Subcutaneous abdominal adipose tissue (tissue), 5 donors: Measurements from ENCODE around the gene SIRT3.

ENCODE experiments used
- H3K27ac ChIP-seq: one replicate; pipeline ENCODE4 v1.7.0; 2013; ENCODE audit warnings: low read depth, mild to moderate bottlenecking, inconsistent platforms, low read length, moderate library complexity
- H3K27me3 ChIP-seq, 5 donors: one replicate each; pipeline ENCODE4 v1.7.0; 2013; ENCODE audit warnings: low read length in 5 of 5, inconsistent platforms in 1 of 5; ENCODE audit not compliant: control insufficient read depth in 5 of 5, insufficient read depth in 4 of 5
- H3K36me3 ChIP-seq, 5 donors: one replicate each; pipeline ENCODE4 v1.7.0; 2013; ENCODE audit warnings: low read length in 5 of 5; ENCODE audit not compliant: control insufficient read depth in 5 of 5, insufficient read depth in 5 of 5
- H3K4me1 ChIP-seq, 5 donors: one replicate each; pipeline ENCODE4 v1.7.0; 2013; ENCODE audit warnings: low read length in 5 of 5, mild to moderate bottlenecking in 3 of 5, moderate library complexity in 1 of 5; ENCODE audit not compliant: control insufficient read depth in 5 of 5, insufficient read depth in 5 of 5
- H3K4me3 ChIP-seq, 5 donors: one replicate each; pipeline ENCODE4 v1.7.0; 2013; ENCODE audit warnings: low read length in 5 of 5, low read depth in 1 of 5
- H3K9ac ChIP-seq, 5 donors: one replicate each; pipeline ENCODE4 v1.7.0; 2013; ENCODE audit warnings: low read length in 5 of 5, mild to moderate bottlenecking in 4 of 5, moderate library complexity in 3 of 5
- H3K9me3 ChIP-seq, 5 donors: one replicate each; pipeline ENCODE4 v1.7.0; 2013; ENCODE audit warnings: low read length in 5 of 5; ENCODE audit not compliant: control insufficient read depth in 5 of 5
- donor health status: healthy.
- donor health status: healthy.
- donor health status: healthy.
- donor health status: healthy.
- donor health status: healthy.

SIRT3 gene

GRCh38 chr11:256952-257737 is 21.0 kb upstream of the SIRT3 start:
- Histone ChIP-seq H3K4me3 (no peak overlapping the region), H3K36me3 (peaks cover 0 to 19% (median 18%) of the 10 kb centered on the region in 5 donors), H3K4me1 (no peaks in the 10 kb centered on the region), H3K9me3 (no peaks in the 10 kb centered on the region), H3K27me3 (peaks cover 0 to 7% (median 0%) of the 10 kb centered on the region in 5 donors), H3K27ac (no peak overlapping the region), H3K9ac (no peak overlapping the region)

DNA sequence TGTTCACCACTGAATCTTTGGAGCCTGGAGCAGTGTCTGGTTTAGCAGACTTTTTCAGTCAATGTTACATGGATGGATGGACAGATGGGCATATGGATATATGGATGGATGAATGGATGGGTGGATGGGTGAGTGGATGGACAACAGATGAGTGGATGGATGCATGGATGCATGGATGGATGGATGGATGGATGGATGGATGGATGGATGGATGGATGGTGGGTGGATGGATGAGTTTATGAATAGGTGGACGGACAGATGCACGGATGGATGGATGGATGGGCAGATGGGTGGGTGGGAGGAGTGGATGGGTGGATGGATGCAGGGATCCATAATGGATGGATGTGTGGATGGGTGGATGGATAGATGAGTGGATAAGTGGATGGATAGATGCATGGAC is 19.7 kb upstream of the SIRT3 start:
- Histone ChIP-seq H3K27me3 (peaks cover 0 to 7% (median 0%) of the 10 kb centered on the region in 5 donors), H3K9me3 (no peaks in the 10 kb centered on the region), H3K4me1 (no peaks in the 10 kb centered on the region), H3K36me3 (peaks cover 0 to 31% (median 31%) of the 10 kb centered on the region in 5 donors), H3K27ac (no peak overlapping the region), H3K9ac (no peak overlapping the region), H3K4me3 (no peak overlapping the region)

GRCh38 chr11:255176-255575 is 19.0 kb upstream of the SIRT3 start:
- no peak overlapping the region for H3K9ac ChIP-seq
- H3K4me1 ChIP-seq = no peaks in the 10 kb centered on the region
- peaks cover 3 to 38% (median 37%) of the 10 kb centered on the region in 5 donors for H3K36me3 ChIP-seq
- H3K9me3 ChIP-seq = no peaks in the 10 kb centered on the region
- H3K4me3 ChIP-seq = no peak overlapping the region
- H3K27ac ChIP-seq = no peak overlapping the region
- peaks cover 0 to 7% (median 0%) of the 10 kb centered on the region in 5 donors for H3K27me3 ChIP-seq

- peaks cover 0 to 3% (median 0%) of the 10 kb centered on the region in 5 donors for H3K27me3 ChIP-seq
- no peak overlapping the region for H3K9ac ChIP-seq
- peaks cover 6 to 50% (median 46%) of the 10 kb centered on the region in 5 donors for H3K36me3 ChIP-seq
- H3K4me1 ChIP-seq = no peaks in the 10 kb centered on the region
- H3K9me3 ChIP-seq = no peaks in the 10 kb centered on the region
- no peak overlapping the region for H3K4me3 ChIP-seq
- no peak overlapping the region for H3K27ac ChIP-seq
Observed at GRCh38 chr11:253886-254270, 17.7 kb upstream of the SIRT3 start.

DNA sequence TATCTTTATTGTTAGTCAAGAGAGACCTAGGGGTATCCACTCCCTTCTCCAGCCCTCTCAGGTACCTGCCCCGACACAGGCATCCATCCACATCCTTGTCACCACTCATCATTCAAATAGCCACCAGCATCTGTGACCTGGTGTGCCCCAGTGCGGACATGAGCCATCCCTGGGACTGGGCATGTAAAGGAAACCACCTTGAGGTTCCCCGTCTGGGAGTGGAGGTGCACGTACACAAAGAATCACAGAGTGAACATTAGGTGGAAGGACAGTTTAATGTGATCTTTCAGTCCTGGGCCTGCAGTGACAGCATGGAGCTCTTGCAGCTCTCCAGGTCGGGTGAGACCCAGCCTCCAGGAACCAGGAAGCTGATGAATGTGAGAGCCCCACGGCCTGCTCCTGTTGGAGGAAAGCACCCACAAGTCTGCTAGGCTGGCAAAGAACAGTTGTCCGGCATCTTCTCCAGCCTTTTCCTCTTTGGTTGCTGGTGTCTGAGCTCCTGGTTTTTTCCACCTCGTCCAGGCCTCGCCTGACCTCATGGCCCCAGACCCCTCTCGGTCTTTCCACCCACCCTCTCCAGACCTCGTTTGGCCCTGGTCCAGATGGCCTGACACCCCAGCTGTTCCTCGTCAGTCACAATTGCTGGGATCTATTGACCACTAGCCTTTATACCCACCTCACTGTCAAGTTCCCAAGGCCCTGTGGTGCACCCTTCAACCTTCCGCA is 17.2 kb upstream of the SIRT3 start:
- Histone ChIP-seq H3K27ac (no peak overlapping the region), H3K27me3 (peaks cover 0 to 3% (median 0%) of the 10 kb centered on the region in 5 donors), H3K4me1 (no peaks in the 10 kb centered on the region), H3K9ac (no peak overlapping the region), H3K4me3 (no peak overlapping the region), H3K36me3 (peaks cover 9 to 55% (median 52%) of the 10 kb centered on the region in 5 donors), H3K9me3 (no peaks in the 10 kb centered on the region)

DNA sequence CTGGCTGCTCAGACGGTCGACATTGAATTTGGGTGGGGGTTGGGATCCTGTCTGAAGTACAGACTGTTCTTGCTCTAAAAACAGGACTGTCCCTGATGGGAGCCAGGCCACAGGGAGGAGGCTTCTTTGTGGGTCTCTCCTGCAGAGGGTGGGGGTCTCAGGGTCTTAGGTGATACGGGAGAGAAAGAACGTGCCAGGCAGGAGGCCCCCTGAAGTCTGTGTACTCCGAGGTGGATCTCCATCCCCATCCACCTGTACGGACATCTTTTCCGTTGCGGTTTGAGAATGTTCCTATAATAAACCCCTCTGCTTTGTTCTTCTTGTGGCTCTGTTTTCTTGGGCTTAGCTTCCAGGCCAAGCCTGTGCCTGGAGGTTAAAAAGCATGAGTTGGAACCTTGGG is 16.5 kb upstream of the SIRT3 start:
- Histone ChIP-seq H3K9ac (no peak overlapping the region), H3K9me3 (no peaks in the 10 kb centered on the region), H3K4me1 (no peaks in the 10 kb centered on the region), H3K27ac (no peak overlapping the region), H3K27me3 (no peaks in the 10 kb centered on the region), H3K4me3 (no peak overlapping the region), H3K36me3 (peaks cover 13 to 62% (median 58%) of the 10 kb centered on the region in 5 donors)

DNA sequence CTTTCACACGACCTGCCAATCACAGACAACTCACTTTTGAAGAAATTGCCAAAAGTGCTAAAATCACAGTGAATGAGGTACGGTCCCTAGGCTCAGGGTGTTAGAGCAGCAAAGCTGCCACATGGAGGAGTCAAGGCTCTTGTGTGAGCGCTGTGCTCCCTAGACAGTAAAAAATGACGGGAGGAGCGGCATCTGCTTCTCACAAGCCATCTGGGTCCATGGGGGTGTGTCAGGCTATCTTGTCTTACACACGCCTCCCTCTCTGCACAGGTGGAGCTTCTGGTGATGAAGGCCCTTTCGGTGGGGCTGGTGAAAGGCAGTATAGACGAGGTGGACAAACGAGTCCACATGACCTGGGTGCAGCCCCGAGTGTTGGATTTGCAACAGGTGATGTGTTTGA is 15.4 kb upstream of the SIRT3 start:
- H3K9ac ChIP-seq = no peak overlapping the region
- no peak overlapping the region for H3K4me3 ChIP-seq
- H3K36me3 ChIP-seq = peaks cover 20 to 73% (median 68%) of the 10 kb centered on the region in 5 donors
- no peaks in the 10 kb centered on the region for H3K4me1 ChIP-seq
- H3K27me3 ChIP-seq = no peaks in the 10 kb centered on the region
- no peaks in the 10 kb centered on the region for H3K9me3 ChIP-seq
- H3K27ac ChIP-seq = no peak overlapping the region

DNA sequence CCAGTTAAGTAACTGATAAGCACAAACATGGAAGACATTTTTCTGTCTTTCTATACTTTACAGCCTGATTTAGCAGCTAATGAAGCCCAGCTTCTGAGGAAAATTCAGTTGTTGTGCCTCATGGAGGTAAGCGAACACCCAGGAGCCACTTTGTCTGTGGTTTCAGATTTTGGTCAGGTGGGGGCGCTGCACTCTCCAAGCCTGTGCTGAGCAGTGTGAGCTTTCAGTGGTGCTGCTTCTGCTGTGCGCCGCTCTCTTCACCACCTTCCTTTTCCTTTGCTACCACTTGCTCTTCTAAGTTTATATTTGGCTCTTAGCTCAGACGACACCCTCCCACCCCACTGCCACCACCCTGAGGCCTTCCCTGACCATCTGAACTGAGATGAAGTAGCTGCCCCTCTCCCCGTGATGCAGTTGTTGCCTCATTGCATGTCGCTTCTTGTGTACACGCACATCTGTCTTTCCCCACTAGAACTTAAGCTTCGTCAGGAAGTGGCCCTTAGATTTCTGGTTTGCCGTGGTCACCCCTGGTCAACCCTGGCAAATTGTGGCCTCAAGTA is 14.7 kb upstream of the SIRT3 start:
- no peak overlapping the region for H3K9ac ChIP-seq
- H3K4me1 ChIP-seq = no peaks in the 10 kb centered on the region
- H3K4me3 ChIP-seq = no peak overlapping the region
- H3K27me3 ChIP-seq = no peaks in the 10 kb centered on the region
- H3K9me3 ChIP-seq = no peaks in the 10 kb centered on the region
- H3K36me3 ChIP-seq = peaks cover 21 to 80% (median 74%) of the 10 kb centered on the region in 5 donors
- no peak overlapping the region for H3K27ac ChIP-seq

DNA sequence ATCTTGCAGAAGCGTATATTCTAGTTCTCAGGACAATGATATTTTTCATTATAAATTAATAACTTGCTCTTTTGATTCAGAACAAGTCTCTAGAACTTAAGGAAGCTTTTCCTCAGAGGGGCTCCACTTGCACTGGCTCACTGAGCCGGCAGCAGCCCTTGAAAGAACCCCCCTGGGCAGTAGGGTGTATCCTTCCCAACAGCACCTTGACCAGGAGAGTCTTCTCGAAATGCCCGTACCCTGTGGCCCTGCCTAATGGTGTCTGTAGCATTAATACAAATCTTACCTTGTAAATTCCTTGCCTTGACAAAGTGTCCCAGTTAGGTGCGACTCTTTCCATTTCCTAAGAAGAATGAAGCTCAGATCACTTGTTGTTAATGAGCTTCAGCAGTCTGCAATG is 14.1 kb upstream of the SIRT3 start:
- Histone ChIP-seq H3K36me3 (peaks cover 21 to 86% (median 80%) of the 10 kb centered on the region in 5 donors), H3K9ac (no peak overlapping the region), H3K27me3 (no peaks in the 10 kb centered on the region), H3K4me1 (no peaks in the 10 kb centered on the region), H3K9me3 (no peaks in the 10 kb centered on the region), H3K27ac (no peak overlapping the region), H3K4me3 (no peak overlapping the region)

DNA sequence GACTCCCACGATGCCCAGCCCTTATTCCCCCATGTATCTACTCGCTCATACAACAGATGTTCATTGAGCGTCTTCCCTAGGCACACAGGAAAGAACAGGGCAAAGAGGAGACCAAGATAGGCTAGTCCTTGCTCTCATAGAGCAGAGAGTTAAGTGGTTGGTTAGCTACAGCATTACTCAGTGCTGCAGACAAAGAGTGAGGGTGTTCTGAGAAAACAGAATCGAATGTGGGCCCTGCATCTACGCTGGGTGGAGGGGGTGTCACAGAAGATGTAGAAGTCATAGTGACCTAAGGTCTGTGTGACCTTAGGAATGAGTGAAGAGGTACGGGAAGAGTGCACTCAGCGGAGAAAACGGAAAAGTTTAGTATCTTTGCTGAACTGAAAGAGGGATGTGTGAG is 12.9 kb upstream of the SIRT3 start:
- no peak overlapping the region for H3K27ac ChIP-seq
- H3K36me3 ChIP-seq = peaks cover 27 to 98% (median 92%) of the 10 kb centered on the region in 5 donors
- H3K4me3 ChIP-seq = no peak overlapping the region
- no peak overlapping the region for H3K9ac ChIP-seq
- H3K4me1 ChIP-seq = no peaks in the 10 kb centered on the region
- H3K27me3 ChIP-seq = no peaks in the 10 kb centered on the region
- H3K9me3 ChIP-seq = no peaks in the 10 kb centered on the region
